ENCODE data around the gene HOXA3.

HOXA3 gene

DNA sequence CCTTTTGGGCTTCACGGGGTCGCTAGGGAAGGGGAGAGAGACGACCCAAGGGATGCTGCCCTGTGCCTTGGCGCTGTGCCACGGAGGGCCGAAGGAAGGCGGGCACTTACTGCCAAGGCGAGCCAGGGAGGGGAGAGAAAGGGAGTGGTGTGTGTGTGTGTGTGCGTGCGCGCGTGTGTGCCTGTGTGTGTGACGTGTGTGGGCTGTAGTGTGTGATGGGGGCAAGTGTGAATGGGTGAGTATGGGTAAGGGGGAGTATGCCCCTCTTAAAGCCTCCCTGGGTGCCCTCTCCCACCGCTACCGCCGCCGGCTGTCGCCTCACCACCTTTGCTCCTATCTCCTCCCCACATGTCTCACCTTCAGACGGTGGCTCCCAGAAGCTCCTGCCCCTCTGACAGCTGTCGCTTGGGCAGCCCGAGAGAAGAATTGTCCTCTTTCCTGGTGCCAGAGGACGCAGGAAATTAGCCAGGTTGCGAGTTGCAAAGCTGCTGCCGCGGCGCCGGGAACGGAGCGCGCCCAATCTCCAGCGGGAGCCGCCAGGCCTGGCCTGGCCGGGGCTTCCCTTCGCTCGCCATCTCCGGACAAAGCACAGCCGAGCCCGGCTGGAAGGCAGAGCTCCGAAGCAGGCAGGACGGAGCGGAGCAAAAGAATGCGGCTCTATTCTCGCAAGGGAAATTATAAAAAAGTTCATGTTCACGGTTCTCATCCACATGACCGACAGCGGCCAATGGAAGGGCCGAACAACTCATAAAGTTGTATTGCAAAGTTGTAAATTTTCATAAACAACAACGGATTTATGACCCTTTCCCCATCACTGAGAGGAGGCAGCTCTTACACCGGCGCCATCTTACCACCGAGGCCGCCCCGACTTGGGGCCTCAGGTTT lies at the start of gene HOXA3:
HOXA3 (minus strand) TSS at position 653 of the 885 bp plus-strand sequence. CDS start 41,943 bp downstream, outside the sequence.
- peak; percentile 17 for ATAC-seq
- TF ChIP-seq ZFP30 (CRISPR knock-in tag; IDR thresholded peaks at IDR 0.05) (no peak), PPARA (CRISPR knock-in tag; IDR thresholded peaks at IDR 0.05; ENCODE audit: borderline replicate concordance) (no peak), TCF4 (CRISPR knock-in tag; IDR thresholded peaks at IDR 0.05; ENCODE audit: borderline replicate concordance) (no peak), RARB (CRISPR knock-in tag; IDR thresholded peaks at IDR 0.05) (no peak), CSDC2 (CRISPR knock-in tag; IDR thresholded peaks at IDR 0.05) (no peak), ARNTL (CRISPR knock-in tag; IDR thresholded peaks at IDR 0.05; ENCODE audit: borderline replicate concordance, low read depth) (no peak), ZFP3 (CRISPR knock-in tag; IDR thresholded peaks at IDR 0.05) (no peak)
- TF ChIP-seq, protein P1, sequence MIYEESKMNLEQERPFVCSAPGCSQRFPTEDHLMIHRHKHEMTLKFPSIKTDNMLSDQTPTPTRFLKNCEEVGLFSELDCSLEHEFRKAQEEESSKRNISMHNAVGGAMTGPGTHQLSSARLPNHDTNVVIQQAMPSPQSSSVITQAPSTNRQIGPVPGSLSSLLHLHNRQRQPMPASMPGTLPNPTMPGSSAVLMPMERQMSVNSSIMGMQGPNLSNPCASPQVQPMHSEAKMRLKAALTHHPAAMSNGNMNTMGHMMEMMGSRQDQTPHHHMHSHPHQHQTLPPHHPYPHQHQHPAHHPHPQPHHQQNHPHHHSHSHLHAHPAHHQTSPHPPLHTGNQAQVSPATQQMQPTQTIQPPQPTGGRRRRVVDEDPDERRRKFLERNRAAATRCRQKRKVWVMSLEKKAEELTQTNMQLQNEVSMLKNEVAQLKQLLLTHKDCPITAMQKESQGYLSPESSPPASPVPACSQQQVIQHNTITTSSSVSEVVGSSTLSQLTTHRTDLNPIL (CRISPR knock-in tag; IDR thresholded peaks at IDR 0.05; ENCODE audit: low read depth), result no peak

DNA sequence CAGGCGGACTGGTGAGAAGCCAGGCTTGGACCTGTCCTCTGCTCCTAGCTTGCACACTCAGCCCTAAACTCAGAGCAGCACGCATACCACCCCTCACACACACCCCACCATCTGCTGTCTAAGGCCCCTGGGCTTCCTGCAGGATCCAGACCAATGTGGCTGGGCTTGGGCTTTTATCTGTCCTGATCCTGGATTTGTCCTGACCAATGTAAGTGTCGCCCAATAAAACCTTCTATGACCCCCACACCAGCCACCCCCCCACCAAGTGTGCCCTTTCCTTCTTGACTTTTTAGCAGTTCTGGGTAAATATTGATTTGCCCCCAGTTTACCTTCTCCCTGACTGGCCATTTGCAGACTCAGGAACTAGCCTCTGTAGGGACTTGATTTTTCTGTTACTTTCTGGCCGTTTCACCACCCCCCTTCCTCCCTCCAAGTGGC lies 49.2 kb upstream of the HOXA3 start:
- TF ChIP-seq ZC3H10 (CRISPR knock-in tag; IDR thresholded peaks at IDR 0.05), result no peak
- no peak for TF ChIP-seq ESRRG (CRISPR knock-in tag; IDR thresholded peaks at IDR 0.05)
- no peak for TF ChIP-seq BACH2 (CRISPR knock-in tag; IDR thresholded peaks at IDR 0.05; ENCODE audit: borderline replicate concordance)
- TF ChIP-seq TCF4 (CRISPR knock-in tag; IDR thresholded peaks at IDR 0.05; ENCODE audit: borderline replicate concordance), result no peak
- TF ChIP-seq, protein P2, sequence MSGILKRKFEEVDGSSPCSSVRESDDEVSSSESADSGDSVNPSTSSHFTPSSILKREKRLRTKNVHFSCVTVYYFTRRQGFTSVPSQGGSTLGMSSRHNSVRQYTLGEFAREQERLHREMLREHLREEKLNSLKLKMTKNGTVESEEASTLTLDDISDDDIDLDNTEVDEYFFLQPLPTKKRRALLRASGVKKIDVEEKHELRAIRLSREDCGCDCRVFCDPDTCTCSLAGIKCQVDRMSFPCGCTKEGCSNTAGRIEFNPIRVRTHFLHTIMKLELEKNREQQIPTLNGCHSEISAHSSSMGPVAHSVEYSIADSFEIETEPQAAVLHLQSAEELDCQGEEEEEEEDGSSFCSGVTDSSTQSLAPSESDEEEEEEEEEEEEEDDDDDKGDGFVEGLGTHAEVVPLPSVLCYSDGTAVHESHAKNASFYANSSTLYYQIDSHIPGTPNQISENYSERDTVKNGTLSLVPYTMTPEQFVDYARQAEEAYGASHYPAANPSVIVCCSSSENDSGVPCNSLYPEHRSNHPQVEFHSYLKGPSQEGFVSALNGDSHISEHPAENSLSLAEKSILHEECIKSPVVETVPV (CRISPR knock-in tag; IDR thresholded peaks at IDR 0.05), result no peak
- TF ChIP-seq, protein P1 (CRISPR knock-in tag; IDR thresholded peaks at IDR 0.05; ENCODE audit: low read depth), result no peak
- no peak for TF ChIP-seq CSDC2 (CRISPR knock-in tag; IDR thresholded peaks at IDR 0.05)
- TF ChIP-seq, protein P3, sequence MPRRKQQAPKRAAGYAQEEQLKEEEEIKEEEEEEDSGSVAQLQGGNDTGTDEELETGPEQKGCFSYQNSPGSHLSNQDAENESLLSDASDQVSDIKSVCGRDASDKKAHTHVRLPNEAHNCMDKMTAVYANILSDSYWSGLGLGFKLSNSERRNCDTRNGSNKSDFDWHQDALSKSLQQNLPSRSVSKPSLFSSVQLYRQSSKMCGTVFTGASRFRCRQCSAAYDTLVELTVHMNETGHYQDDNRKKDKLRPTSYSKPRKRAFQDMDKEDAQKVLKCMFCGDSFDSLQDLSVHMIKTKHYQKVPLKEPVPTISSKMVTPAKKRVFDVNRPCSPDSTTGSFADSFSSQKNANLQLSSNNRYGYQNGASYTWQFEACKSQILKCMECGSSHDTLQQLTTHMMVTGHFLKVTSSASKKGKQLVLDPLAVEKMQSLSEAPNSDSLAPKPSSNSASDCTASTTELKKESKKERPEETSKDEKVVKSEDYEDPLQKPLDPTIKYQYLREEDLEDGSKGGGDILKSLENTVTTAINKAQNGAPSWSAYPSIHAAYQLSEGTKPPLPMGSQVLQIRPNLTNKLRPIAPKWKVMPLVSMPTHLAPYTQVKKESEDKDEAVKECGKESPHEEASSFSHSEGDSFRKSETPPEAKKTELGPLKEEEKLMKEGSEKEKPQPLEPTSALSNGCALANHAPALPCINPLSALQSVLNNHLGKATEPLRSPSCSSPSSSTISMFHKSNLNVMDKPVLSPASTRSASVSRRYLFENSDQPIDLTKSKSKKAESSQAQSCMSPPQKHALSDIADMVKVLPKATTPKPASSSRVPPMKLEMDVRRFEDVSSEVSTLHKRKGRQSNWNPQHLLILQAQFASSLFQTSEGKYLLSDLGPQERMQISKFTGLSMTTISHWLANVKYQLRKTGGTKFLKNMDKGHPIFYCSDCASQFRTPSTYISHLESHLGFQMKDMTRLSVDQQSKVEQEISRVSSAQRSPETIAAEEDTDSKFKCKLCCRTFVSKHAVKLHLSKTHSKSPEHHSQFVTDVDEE (CRISPR knock-in tag; IDR thresholded peaks at IDR 0.05), result no peak
- no peak for TF ChIP-seq ZNF70 (CRISPR knock-in tag; IDR thresholded peaks at IDR 0.05)
- no peak for TF ChIP-seq OSR1 (CRISPR knock-in tag; IDR thresholded peaks at IDR 0.05)
- TF ChIP-seq ZNF565 (CRISPR knock-in tag; conservative IDR thresholded peaks at IDR 0.05; ENCODE audit: low read depth), result no peak
- no peak for TF ChIP-seq PPARA (CRISPR knock-in tag; IDR thresholded peaks at IDR 0.05; ENCODE audit: borderline replicate concordance)
- TF ChIP-seq ZFP3 (CRISPR knock-in tag; IDR thresholded peaks at IDR 0.05), result no peak
- peak; percentile 6 for ATAC-seq

DNA sequence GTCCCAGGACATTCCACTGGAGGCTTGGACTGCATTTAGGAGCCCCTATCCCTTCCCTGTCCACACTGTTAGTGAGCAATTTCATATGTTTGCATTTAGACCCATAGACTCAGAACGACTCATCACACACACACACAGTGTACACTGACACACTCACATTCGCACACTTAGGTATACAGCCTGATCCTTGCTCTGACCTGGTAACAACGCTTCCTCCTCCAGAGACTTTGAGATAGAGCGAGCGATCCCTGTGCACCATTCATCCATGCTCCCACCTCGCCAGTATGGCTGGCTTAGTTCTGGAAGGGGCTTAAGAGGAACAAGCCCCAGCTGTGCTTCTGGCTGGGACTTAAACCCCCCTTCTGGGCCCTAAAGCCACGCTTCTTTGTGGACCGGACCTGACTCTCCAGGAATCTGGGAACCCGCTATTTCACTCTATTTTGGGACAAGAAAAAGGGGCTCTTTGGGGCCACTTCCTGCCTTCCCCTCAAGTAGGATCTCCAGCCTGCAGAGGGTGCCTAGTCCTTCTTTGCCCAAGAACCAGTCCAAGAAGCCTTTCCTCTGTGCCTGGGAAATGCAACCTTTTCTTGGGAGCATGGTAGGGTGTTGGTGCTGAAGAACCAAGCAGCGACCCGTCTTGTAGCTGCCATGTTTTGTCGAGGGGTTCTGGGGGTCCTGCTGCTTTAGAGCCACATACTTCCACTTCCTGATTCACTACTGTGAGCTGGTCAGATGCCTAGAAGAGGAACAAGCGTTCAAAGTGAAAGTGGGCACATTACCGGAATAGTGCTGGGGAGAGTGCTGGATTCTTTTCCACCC lies 48.6 kb upstream of the HOXA3 start:
- TF ChIP-seq ZNF70 (CRISPR knock-in tag; IDR thresholded peaks at IDR 0.05), result no peak
- no peak for TF ChIP-seq PPARA (CRISPR knock-in tag; IDR thresholded peaks at IDR 0.05; ENCODE audit: borderline replicate concordance)
- no peak for TF ChIP-seq ZFP30 (CRISPR knock-in tag; IDR thresholded peaks at IDR 0.05)
- TF ChIP-seq, protein P3 (CRISPR knock-in tag; IDR thresholded peaks at IDR 0.05), result no peak
- no peak for TF ChIP-seq SNAI2 (CRISPR knock-in tag; IDR thresholded peaks at IDR 0.05)
- no peak for TF ChIP-seq OSR1 (CRISPR knock-in tag; IDR thresholded peaks at IDR 0.05)
- TF ChIP-seq ESRRG (CRISPR knock-in tag; IDR thresholded peaks at IDR 0.05), result no peak
- no peak for TF ChIP-seq GLIS3 (CRISPR knock-in tag; IDR thresholded peaks at IDR 0.05)
- no peak for TF ChIP-seq ARNTL (CRISPR knock-in tag; IDR thresholded peaks at IDR 0.05; ENCODE audit: borderline replicate concordance, low read depth)
- no peak for TF ChIP-seq ZNF8 (CRISPR knock-in tag; IDR thresholded peaks at IDR 0.05)
- TF ChIP-seq CSDC2 (CRISPR knock-in tag; IDR thresholded peaks at IDR 0.05), result no peak
- no peak for TF ChIP-seq BACH2 (CRISPR knock-in tag; IDR thresholded peaks at IDR 0.05; ENCODE audit: borderline replicate concordance)
- ATAC-seq, result peak; percentile 23
